ENCODE data around the gene S100A5. TPM values are rescaled to one million over a fixed set of nuclear protein-coding genes. Genes with fewer than 3 reads are reported as not detected.

Gene S100A5
- total and polyA plus RNA-seq, 9 of the 15 experiments (the other 6 are each of a cell fraction or from before 2014, with no cell fraction given), result 0.56 to 1.4 (median 0.64) TPM; not detected in 5

DNA sequence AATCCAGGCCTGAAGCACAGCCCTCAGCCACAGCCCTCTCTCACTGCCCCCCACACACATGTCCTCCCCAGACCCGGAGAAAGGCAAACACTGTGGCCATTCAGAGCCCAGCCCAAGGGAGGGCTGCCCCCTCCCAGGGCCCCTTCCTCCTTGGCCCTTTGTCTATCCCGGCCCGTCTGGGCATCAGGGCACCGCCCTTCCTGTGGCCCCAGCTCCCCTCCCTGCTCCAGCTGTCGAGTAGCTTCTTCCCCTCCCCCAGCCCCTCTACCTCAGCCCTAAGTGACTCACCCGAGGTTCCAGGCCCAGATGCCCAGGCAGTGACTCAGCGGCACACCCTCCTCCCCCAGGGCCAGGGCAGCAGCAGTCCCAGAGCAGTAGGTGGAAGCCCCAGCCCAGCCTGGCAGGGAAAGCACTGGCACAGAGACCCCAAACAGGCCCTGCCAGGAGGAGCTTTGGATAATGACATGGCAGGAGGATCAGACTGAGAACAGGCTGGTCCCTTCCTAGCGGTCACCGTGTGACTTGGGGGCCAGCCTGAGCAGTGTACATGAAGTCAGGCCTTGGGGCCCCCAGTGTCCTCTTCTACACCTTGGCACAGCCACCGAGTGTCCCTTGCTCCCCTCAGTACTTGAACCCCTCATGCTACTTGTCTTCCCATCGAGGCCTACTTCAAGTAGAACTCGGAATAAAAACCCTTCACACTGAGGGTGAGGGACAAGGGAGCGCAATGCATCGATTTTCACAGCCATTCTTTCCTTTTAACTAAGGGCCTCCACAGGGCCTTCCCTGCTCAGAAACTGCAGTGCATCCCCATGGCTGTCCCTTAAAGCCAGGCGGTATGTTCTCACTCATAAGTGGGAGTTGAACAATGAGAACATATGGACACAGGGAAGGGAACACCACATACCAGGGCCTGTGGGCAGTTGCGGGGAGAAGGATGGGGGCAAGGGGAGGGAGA lies 26.0 kb upstream of the S100A5 start (continued):
- TF ChIP-seq MEF2A (IDR thresholded peaks at IDR 0.05; ENCODE audit: control insufficient read depth, low read depth, low read length) (no peak), WHSC1 (IDR thresholded peaks at IDR 0.05; ENCODE audit: low read length) (no peak), BHLHE40 (IDR thresholded peaks at IDR 0.05; ENCODE audit: low read length) (peak; percentile 55), ARNT (IDR thresholded peaks at IDR 0.05) (peak; percentile 33 to 38; a peak in 1 of 4 replicates), TAF7 (tag; IDR thresholded peaks at IDR 0.05) (no peak), KLF16 (IDR thresholded peaks at IDR 0.05) (peak; percentile 72)
- TF ChIP-seq, protein P1, sequence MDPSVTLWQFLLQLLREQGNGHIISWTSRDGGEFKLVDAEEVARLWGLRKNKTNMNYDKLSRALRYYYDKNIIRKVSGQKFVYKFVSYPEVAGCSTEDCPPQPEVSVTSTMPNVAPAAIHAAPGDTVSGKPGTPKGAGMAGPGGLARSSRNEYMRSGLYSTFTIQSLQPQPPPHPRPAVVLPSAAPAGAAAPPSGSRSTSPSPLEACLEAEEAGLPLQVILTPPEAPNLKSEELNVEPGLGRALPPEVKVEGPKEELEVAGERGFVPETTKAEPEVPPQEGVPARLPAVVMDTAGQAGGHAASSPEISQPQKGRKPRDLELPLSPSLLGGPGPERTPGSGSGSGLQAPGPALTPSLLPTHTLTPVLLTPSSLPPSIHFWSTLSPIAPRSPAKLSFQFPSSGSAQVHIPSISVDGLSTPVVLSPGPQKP (CRISPR knock-in tag; IDR thresholded peaks at IDR 0.05), result no peak
- TF ChIP-seq, protein P2, sequence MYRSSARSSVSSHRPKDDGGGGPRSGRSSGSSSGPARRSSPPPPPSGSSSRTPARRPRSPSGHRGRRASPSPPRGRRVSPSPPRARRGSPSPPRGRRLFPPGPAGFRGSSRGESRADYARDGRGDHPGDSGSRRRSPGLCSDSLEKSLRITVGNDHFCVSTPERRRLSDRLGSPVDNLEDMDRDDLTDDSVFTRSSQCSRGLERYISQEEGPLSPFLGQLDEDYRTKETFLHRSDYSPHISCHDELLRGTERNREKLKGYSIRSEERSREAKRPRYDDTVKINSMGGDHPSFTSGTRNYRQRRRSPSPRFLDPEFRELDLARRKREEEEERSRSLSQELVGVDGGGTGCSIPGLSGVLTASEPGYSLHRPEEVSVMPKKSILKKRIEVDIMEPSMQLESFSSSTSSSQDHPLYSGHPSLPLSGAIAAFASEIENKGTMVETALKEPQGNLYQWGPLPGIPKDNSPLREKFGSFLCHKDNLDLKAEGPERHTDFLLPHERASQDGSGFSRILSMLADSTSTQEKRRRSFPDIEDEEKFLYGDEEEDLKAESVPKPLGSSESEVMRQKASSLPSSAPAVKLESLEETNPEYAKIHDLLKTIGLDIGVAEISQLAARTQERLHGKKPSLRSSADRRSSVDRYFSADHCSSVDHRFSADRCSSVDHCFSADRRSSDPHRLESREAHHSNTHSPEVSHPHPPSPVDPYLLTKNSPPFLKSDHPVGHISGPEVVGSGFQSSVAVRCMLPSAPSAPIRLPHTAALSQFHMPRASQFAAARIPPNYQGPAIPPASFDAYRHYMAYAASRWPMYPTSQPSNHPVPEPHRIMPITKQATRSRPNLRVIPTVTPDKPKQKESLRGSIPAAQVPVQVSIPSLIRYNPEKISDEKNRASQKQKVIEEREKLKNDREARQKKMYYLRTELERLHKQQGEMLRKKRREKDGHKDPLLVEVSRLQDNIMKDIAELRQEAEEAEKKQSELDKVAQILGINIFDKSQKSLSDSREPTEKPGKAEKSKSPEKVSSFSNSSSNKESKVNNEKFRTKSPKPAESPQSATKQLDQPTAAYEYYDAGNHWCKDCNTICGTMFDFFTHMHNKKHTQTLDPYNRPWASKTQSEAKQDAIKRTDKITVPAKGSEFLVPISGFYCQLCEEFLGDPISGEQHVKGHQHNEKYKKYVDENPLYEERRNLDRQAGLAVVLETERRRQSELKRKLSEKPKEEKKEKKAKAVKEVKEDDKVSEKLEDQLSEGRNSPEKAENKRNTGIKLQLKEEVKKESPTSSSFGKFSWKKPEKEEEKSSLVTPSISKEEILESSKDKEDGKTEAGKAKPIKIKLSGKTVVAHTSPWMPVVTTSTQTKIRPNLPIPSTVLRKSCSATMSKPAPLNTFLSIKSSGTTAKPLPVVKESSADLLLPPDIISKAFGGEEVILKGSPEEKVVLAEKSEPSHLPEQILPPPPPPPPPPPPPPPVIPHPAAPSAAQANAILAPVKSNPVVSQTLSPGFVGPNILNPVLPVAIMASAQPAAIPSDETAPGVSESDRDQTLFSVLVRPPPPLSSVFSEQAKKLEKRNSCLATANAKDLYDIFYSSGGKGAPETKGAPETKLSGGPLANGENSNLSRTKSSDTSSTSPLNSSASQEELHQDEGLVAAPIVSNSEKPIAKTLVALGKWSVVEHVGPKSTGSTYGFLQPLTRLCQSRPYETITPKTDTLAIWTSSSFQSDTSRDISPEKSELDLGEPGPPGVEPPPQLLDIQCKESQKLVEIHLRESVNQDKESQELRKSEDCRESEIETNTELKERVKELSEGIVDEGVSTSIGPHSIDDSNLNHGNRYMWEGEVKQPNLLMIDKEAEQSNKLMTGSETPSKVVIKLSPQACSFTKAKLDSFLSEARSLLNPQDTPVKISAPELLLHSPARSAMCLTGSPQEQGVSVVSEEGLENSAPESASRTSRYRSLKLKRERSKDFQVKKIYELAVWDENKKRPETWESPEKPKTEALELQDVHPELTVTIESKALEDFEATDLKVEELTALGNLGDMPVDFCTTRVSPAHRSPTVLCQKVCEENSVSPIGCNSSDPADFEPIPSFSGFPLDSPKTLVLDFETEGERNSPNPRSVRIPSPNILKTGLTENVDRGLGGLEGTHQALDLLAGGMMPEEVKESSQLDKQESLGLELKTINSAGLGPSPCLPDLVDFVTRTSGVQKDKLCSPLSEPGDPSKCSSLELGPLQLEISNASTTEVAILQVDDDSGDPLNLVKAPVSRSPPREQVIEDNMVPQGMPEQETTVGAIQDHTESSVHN (IDR thresholded peaks at IDR 0.05; ENCODE audit: borderline replicate concordance in 1 of 2, low read depth in 1 of 2), result peak in 1 of 2 experiments; percentile 87; a peak in 2 of 4 replicates
- TF ChIP-seq, protein P3, sequence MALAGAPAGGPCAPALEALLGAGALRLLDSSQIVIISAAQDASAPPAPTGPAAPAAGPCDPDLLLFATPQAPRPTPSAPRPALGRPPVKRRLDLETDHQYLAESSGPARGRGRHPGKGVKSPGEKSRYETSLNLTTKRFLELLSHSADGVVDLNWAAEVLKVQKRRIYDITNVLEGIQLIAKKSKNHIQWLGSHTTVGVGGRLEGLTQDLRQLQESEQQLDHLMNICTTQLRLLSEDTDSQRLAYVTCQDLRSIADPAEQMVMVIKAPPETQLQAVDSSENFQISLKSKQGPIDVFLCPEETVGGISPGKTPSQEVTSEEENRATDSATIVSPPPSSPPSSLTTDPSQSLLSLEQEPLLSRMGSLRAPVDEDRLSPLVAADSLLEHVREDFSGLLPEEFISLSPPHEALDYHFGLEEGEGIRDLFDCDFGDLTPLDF (CRISPR knock-in tag; IDR thresholded peaks at IDR 0.05), result no peak
- TF ChIP-seq, protein P4, sequence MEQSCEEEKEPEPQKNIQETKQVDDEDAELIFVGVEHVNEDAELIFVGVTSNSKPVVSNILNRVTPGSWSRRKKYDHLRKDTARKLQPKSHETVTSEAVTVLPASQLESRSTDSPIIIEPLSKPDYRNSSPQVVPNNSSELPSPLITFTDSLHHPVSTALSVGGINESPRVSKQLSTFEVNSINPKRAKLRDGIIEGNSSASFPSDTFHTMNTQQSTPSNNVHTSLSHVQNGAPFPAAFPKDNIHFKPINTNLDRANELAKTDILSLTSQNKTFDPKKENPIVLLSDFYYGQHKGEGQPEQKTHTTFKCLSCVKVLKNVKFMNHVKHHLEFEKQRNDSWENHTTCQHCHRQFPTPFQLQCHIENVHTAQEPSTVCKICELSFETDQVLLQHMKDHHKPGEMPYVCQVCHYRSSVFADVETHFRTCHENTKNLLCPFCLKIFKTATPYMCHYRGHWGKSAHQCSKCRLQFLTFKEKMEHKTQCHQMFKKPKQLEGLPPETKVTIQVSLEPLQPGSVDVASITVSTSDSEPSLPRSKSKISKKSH (CRISPR knock-in tag; IDR thresholded peaks at IDR 0.05), result no peak
- TF ChIP-seq, protein P5, sequence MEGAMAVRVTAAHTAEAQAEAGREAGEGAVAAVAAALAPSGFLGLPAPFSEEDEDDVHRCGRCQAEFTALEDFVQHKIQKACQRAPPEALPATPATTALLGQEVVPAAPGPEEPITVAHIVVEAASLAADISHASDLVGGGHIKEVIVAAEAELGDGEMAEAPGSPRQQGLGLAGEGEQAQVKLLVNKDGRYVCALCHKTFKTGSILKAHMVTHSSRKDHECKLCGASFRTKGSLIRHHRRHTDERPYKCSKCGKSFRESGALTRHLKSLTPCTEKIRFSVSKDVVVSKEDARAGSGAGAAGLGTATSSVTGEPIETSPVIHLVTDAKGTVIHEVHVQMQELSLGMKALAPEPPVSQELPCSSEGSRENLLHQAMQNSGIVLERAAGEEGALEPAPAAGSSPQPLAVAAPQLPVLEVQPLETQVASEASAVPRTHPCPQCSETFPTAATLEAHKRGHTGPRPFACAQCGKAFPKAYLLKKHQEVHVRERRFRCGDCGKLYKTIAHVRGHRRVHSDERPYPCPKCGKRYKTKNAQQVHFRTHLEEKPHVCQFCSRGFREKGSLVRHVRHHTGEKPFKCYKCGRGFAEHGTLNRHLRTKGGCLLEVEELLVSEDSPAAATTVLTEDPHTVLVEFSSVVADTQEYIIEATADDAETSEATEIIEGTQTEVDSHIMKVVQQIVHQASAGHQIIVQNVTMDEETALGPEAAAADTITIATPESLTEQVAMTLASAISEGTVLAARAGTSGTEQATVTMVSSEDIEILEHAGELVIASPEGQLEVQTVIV (CRISPR knock-in tag; IDR thresholded peaks at IDR 0.05; ENCODE audit: borderline replicate concordance), result no peak

All from K562 (cell line).